ENCODE measurements around the gene TMEM125.
A peak's percentile ranks its signal among the peaks of the same experiment; 100 is the strongest.

The TMEM125 gene

DNA sequence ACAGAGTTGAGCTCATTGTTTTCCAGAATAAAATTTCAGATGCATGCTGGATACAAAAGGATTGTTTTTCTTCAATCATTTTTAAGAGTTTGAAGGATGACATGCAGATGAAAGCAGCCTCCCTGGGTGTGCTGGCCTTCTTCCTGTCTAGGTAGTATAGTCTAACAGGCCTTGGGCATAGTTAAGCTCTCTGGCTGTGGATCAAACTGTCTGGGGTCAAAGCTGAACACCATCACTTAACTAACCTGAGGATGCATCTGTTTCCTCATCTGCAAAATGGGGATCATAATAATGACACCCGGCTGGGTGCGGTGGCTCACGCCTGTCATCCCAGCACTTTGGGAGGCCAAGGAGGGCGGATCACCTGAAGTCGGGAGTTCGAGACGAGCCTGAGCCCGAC lies 25.0 kb downstream of the TMEM125 start:
- DNase-seq: no peak

GRCh38 chr1:43296207-43296606 lies 26.4 kb downstream of the TMEM125 start:
- no peak for DNase-seq

DNA sequence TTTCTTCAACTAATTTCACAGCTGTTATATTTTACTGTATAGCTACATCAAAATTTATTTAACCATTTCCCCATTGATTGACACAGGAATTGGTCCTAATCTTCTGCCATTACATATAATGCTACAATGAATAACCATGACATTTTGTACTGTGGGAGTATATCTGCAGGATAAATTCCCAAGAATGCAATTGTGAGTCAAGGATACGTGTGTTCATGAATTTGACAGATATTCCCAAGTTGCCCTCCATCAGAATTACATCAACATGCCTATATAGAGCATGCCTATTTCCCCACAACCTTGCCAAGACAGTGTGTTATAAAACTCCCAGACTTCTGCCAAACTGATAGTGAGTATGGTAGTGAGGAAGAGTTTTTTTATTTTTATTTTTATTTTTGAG lies 28.3 kb downstream of the TMEM125 start:
- no peak for DNase-seq

DNA sequence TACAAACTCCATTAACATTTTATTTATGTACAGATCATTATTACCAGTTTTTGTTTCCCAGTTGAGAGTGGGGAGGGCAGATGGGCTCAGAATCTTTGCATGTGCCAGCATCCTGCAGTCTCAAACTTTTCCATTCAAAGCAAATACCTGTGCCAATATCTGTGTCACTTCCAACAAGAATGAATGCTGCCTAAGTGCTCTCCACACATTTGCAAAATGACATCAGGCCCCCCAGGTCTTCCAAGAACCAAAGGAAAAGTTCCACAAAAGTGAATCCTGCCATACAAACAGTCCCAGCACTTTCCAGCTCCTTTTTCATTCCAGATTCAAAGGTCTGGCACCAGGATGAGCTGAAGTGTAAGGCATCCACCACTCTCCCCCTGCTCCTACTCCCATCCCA lies 29.3 kb downstream of the TMEM125 start:
- DNase-seq: no peak

GRCh38 chr1:43300378-43301094 lies 30.8 kb downstream of the TMEM125 start, which contains the start of gene TIE1:
Gene TIE1 (plus strand): TSS chr1:43300982. CDS start chr1:43301072, 90 bp downstream.
- DNase-seq: peak; percentile 44

DNA sequence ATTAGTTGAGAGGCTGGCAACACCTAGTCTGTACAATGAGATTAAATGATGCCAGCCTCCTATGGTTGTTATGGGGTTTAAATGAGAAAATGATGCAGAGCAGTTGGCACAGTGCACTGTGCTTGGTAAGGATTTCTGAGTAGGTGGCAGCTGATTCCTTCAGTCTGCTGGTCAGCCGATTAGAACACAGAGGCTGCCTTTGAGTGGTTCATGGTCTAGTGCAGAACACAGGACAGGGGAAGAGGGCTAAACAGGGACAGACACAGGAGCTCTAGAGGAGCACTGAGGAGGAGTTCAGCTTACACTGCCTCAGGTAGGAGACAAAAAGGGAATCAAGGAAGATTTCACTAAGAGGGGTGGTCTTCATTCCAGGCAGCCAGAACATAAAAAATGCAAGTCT lies 32.4 kb downstream of the TMEM125 start:
- no peak for DNase-seq

DNA sequence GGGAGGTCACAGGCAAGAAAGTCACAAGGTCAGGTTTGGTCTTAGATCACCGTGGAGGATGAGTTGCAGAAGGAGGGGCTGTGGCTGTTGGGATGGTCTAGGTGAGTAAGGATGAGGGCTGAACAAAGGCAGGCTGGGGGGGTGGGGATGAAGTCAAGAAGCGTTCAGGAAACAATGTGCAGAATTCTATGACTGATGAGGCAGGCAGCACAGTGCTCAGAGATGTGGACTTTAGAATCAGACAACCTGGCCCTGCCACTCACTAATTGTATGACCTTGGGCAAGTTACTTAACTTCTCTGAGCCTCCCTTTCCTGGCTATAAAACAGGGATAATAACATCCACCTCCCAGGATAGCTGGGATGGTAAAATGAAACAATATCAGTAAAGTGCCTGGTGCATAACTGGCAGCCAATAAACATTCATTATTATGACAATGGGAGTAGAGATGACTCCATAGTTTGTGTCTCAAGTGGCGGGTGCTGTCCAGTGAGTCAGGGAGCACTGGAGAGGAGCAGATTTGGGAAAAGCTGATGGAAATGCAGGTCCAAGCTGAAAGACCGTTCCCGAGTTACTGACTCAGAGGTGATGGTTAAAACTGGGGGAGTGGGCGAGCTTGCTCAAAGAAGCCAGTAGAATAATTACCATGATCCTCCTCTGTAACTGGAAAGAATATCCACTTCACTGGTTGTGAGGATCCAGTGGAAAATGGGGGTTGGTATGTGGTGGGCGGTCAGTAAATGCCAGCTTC lies 33.1 kb downstream of the TMEM125 start:
- DNase-seq: no peak

DNA sequence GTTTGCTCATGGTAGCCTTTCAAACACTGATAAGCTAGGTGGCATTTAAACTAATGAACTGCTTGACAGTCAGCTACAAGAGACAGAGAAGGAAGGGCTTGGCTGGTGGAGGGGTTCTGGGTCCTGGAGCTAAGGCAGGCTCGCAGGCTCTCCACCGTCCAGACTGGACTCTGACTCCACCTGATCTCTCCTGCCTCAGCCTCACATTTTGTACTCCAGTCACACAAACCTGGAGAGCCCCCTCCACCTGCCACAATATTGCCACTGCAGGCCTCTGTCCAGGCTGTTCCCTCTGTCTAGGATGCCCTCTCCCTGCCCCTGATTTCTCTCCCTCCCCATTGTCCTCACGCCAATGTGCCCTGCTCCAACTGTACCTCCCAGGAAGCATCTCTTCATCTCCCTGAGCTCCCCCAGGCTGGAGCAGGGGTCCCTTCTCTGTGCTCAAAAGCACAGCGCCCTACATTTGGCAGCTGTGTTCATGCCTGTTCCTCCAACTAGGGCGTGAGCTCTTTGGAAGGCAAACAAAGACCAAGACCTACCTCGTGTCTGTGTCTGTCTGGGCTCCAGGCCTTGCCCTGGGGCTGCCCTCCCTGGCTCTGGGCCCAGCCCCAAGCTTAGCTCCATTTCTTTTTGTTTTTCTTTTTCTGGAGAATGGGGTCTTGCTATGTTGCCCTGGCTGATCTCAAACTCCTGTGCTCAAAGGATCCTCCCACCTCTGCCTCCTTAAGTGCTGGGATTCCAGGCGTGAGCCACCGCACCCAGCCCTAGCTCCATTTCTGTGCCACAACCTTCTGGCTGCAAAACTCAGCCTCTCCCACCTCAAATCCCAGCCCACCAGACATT lies 33.9 kb downstream of the TMEM125 start:
- DNase-seq: no peak

DNA sequence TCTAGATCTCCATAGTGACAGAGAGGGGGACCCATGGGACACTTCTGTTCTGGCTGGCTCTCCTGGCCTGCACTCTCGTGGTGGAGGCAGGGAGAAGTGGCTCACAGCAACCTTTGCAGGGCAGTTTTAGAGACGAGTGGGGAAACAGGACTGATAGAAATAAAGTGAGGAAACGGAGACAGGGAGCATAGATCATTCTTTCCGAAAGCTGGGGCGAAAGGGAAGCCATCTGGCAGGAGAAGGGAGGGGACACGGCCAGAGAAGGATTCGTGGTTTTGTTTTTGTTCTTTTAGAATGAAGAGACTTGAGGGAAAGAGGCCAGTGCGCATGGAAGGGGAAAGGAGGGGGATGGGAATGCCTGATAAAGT lies 34.5 kb downstream of the TMEM125 start:
- peak; percentile 16 for DNase-seq

DNA sequence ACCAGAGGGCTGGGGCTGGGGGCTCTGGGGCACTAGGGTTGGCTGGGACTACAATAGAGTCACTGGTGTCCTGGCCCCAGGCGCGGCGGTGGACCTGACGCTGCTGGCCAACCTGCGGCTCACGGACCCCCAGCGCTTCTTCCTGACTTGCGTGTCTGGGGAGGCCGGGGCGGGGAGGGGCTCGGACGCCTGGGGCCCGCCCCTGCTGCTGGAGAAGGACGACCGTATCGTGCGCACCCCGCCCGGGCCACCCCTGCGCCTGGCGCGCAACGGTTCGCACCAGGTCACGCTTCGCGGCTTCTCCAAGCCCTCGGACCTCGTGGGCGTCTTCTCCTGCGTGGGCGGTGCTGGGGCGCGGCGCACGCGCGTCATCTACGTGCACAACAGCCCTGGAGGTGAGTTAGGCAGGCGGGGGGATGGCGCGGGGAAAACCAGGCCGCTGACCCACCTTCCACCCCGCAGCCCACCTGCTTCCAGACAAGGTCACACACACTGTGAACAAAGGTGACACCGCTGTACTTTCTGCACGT lies 35.1 kb downstream of the TMEM125 start:
- DNase-seq: no peak

DNA sequence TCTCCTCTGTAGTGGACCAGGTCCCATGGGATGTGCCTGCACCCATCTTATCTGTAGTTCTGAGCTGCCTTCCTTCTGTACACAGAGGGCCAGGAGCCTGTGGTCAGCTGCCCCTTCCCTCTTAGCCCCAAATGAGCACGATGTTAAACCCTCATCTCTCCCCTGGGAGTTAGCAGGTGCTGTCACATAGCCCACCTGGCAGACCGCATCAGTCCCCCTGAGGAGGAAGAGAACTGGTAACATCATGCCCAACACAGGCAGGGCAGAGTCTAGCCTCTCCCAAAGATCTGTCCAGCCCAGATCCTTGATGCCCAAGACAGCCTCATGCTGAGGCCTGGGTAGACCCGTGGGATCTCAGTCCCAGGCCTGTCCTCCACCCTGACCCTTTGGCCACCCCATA lies 35.7 kb downstream of the TMEM125 start:
- no peak for DNase-seq

GRCh38 chr1:43305926-43306687 lies 36.3 kb downstream of the TMEM125 start:
- DNase-seq: no peak

DNA sequence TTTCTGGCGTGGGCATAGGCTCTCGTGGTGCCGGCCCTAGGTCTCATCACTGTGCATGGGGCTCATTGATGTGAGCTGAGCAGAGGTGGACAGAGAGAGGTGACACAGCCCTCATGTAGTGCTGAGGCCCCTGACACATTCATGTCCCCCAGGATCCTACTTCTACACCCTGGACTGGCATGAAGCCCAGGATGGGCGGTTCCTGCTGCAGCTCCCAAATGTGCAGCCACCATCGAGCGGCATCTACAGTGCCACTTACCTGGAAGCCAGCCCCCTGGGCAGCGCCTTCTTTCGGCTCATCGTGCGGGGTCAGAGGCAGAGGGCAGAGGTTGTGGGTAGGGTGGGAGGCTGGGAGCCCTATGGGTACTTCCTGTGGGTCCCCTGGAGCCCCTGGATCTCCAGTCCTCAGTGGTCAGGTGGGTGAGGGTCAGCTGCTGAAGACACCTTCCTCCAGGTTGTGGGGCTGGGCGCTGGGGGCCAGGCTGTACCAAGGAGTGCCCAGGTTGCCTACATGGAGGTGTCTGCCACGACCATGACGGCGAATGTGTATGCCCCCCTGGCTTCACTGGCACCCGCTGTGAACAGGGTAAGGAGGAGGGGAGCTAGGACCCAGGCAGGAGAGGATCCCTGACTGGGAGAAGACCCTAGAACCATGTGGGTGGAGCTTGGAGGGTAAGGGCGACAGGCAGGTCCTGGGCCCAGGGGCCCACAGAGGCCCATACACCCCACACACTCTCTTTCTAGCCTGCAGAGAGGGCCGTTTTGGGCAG lies 37.1 kb downstream of the TMEM125 start:
- no peak for DNase-seq

- no peak for DNase-seq
Measured at GRCh38 chr1:43307458-43308158, 37.8 kb downstream of the TMEM125 start.

- no peak for DNase-seq
Measured at GRCh38 chr1:43308635-43309404, 39.0 kb downstream of the TMEM125 start.

DNA sequence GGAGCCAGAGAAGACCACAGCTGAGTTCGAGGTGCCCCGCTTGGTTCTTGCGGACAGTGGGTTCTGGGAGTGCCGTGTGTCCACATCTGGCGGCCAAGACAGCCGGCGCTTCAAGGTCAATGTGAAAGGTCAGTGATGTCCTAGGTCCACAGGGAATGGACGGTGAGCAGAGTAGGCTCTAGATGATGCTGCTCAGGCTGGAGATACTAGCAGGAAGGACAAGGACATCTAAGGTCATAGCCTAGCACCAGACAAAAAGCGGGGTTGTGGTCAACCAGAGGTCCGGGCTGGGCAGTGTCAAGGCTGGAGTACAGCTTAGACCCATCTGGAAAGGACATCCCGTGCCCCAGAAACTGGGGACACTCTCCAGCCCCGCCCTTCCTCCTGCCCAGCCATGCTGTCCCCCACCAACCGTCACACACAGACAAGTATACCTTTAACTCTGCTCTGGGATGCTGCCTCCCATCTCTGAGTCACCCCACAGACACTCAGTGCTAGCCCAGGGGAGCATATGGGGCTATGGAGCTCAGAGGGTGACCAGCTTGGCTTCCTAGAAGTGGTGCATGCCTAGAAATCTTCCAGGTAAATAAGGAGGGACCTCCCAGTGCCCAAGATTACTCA lies 39.7 kb downstream of the TMEM125 start:
- no peak for DNase-seq

DNA sequence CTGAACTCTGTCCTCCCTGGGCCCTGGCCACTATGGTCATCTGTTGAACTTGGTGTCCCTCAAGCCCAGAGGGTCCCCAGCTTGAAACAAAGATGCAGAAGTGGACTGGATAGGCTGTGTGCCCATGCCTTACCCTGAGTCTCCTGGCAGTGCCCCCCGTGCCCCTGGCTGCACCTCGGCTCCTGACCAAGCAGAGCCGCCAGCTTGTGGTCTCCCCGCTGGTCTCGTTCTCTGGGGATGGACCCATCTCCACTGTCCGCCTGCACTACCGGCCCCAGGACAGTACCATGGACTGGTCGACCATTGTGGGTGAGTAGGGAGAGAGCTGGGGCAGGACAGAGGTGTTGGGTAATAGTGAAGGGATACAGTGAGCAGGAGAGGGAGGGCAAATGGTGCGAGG lies 41.7 kb downstream of the TMEM125 start:
- no peak for DNase-seq

DNA sequence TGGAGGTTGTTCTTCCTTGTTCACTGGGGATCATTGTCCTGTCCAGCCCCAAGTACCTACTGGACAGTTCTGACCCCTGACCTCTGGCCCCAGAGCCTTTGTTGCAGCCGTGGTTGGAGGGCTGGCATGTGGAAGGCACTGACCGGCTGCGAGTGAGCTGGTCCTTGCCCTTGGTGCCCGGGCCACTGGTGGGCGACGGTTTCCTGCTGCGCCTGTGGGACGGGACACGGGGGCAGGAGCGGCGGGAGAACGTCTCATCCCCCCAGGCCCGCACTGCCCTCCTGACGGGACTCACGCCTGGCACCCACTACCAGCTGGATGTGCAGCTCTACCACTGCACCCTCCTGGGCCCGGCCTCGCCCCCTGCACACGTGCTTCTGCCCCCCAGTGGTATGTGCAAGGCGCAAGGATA lies 42.4 kb downstream of the TMEM125 start:
- no peak for DNase-seq

DNA sequence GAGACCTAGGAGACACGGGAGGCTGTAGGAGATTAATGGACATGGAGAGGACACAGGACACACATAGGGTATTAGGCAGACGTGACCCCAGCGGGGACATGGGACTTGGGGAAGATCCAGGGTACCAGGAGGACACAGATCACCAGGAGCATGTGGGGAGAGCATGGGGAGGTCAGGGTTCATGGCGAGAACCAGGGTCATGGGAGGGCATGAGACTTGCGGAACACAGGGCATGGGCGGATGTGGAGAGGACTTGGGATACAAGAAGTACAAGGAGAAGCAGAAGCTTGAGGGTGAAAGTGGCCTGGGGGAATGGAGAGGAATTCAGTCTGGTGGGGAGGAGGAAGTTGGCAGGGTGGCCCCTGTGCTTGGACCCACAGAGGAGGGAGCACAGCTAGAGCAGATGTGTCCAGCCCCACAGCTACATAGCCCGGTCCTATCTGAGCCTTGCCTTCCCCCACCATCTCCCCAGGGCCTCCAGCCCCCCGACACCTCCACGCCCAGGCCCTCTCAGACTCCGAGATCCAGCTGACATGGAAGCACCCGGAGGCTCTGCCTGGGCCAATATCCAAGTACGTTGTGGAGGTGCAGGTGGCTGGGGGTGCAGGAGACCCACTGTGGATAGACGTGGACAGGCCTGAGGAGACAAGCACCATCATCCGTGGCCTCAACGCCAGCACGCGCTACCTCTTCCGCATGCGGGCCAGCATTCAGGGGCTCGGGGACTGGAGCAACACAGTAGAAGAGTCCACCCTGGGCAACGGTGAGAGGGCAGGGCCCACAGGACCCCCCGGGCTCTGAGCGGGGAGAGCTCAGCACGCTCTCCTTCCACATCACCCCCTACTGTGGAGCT lies 43.1 kb downstream of the TMEM125 start:
- DNase-seq: no peak

All from GDM1 (cell line).